ENCODE results near the gene ARHGAP22. TPM values are rescaled to one million over a fixed set of nuclear protein-coding genes. Genes with fewer than 3 reads are reported as not detected.
"Not testable (repeated sequence)": the region's sequence is repeated elsewhere in the genome, so short reads cannot be mapped to it uniquely, and the experiment has no call there.

Gene ARHGAP22
- total RNA-seq, 1 donor, result 60.2 TPM

- no peak overlapping the region for H3K4me3 ChIP-seq (ENCODE audit: low read depth, low read length)
- no peak for DNase-seq (ENCODE audit: low read depth)
- TF ChIP-seq, protein P1, sequence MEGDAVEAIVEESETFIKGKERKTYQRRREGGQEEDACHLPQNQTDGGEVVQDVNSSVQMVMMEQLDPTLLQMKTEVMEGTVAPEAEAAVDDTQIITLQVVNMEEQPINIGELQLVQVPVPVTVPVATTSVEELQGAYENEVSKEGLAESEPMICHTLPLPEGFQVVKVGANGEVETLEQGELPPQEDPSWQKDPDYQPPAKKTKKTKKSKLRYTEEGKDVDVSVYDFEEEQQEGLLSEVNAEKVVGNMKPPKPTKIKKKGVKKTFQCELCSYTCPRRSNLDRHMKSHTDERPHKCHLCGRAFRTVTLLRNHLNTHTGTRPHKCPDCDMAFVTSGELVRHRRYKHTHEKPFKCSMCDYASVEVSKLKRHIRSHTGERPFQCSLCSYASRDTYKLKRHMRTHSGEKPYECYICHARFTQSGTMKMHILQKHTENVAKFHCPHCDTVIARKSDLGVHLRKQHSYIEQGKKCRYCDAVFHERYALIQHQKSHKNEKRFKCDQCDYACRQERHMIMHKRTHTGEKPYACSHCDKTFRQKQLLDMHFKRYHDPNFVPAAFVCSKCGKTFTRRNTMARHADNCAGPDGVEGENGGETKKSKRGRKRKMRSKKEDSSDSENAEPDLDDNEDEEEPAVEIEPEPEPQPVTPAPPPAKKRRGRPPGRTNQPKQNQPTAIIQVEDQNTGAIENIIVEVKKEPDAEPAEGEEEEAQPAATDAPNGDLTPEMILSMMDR (IDR thresholded peaks at IDR 0.05; ENCODE audit: insufficient read depth, low read length), result no peak
Measured at GRCh38 chr10:48430402-48430993, 174.4 kb downstream of the ARHGAP22 start.

DNA sequence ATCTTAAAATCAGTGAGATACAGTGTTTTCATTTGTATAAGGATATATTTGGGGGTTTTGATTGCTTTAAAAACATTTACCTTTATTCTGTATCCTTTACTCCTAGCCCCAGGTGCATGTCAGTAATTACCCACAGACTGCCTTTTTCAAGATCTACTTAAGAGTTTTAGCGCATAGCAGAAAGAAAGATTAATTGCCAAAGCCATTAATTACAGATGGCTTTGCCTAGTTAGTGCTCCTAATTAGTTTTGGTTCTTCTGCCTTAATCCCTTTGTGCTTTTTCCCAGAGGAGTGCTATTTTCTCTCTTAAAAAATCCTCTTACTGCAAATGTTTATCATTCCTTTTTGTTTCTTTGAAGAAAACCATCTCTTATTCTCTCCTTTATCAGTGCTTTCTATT, 175.6 kb downstream of the ARHGAP22 start:
- no peak for DNase-seq (ENCODE audit: low read depth)
- no peak overlapping the region for H3K4me3 ChIP-seq (ENCODE audit: low read depth, low read length)
- TF ChIP-seq, protein P1 (IDR thresholded peaks at IDR 0.05; ENCODE audit: insufficient read depth, low read length), result no peak

- no peak for DNase-seq (ENCODE audit: low read depth)
- TF ChIP-seq, protein P1 (IDR thresholded peaks at IDR 0.05; ENCODE audit: insufficient read depth, low read length), result no peak
- H3K4me3 ChIP-seq (ENCODE audit: low read depth, low read length), result no peak overlapping the region
Measured at GRCh38 chr10:48428896-48429295, 176.0 kb downstream of the ARHGAP22 start.

DNA sequence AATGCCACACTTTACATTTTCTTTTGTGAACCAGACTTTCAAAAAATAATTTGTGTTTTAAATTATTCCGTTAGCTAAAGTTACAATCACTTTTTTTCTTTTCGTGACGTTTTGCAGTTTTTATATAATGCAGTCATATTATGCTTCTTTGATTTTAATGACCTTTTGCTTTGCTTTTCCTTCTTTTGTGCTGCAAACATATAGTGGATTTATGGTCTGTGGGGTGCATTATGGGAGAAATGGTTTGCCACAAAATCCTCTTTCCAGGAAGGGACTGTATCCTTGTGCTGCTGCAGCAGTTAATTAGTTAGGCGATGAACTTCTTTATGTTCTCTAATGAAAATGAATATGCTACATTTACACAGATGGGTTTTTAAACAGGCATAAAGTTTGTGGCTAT, 181.0 kb downstream of the ARHGAP22 start:
- no peak overlapping the region for H3K4me3 ChIP-seq (ENCODE audit: low read depth, low read length)
- TF ChIP-seq, protein P1 (IDR thresholded peaks at IDR 0.05; ENCODE audit: insufficient read depth, low read length), result no peak
- no peak for DNase-seq (ENCODE audit: low read depth)

- not testable (repeated sequence) for DNase-seq (ENCODE audit: low read depth); H3K4me3 ChIP-seq (ENCODE audit: low read depth, low read length)
Measured at GRCh38 chr10:48421862-48422261, 183.0 kb downstream of the ARHGAP22 start.

- TF ChIP-seq, protein P1 (IDR thresholded peaks at IDR 0.05; ENCODE audit: insufficient read depth, low read length), result no peak
- no peak overlapping the region for H3K4me3 ChIP-seq (ENCODE audit: low read depth, low read length)
- no peak for DNase-seq (ENCODE audit: low read depth)
Measured at GRCh38 chr10:48419714-48420113, 185.2 kb downstream of the ARHGAP22 start.

GRCh38 chr10:48418189-48418788, 186.6 kb downstream of the ARHGAP22 start:
- no peak overlapping the region for H3K4me3 ChIP-seq (ENCODE audit: low read depth, low read length)
- TF ChIP-seq, protein P1 (IDR thresholded peaks at IDR 0.05; ENCODE audit: insufficient read depth, low read length), result no peak
- no peak for DNase-seq (ENCODE audit: low read depth)
